HG03469 (cell line): Measurements from ENCODE around the gene ACSF2.
"Not testable (repeated sequence)": the region's sequence is repeated elsewhere in the genome, so short reads cannot be mapped to it uniquely, and the experiment has no call there.

ENCODE experiments used
- ATAC-seq: cut with Tn5 transposase; IDR thresholded peaks from one replicate; pipeline ENCODE4 v1.9.1; 2021; ENCODE audit warnings: mild to moderate bottlenecking, moderate library complexity, moderate number of reproducible peaks; ENCODE audit not compliant: unreplicated experiment

Gene ACSF2

DNA sequence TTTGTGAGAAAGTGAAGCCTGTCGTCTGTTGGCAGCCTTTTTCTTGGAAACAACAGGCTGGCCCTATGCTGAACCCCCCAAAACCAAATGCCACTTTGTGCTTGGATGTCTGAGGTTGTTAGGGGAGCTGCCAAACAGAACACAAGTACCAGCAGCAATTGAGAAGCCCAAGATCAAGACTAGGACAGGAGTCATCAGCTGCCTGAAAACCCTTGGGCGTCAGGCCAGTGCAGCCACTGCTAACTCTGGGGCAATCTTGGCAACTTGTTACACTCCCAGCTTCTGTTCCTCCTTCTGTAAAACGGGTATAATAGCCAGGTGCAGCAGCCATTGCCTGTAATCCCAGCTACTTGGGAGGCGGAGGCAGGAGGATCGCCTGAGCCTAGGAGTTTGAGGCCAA is 19.4 kb upstream of the ACSF2 start:
- no peak for ATAC-seq

DNA sequence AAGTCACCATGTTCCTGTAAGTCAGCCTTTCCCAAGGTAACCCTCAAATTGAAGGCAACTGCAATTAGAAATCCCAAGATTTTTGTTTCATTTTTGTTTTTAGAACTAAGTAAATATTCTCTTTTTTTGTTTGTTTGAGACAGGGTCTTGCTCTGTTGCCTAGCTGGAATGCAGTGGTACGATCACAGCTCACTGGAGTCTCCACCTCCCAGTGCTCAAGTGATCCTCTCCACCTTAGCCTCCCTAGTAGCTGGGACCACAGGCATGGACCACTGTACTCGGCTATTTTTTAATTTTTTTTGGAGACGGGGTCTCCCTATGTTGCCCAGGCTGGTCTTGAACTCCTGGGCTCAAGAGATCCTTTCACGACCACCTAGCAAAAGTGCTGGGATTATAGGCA is 18.1 kb upstream of the ACSF2 start:
- no peak for ATAC-seq

DNA sequence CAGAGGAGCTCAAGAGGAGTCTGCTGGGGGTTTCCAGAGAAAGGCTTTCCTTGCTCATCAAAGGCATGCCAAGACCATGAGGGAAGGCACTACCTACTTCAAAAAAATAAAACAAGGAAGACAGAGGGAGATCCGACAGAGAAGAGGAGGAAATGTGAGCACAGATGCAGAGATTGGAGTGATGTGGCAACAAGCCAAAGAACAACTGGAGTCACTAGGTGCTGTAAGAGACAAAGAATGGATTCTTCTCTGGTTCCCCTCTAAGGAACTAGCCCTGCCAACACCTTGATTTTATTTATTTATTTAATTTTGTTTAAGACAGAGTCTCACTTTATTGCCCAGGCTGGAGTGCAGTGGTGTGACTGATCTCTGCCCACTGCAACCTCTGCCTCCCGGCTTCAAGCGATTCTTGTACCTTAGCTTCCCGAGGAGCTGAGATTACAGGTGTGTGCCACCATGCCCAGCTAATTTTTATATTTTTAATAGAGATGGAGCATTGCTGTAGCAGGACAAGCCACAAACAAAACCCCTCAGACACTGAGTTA is 13.8 kb upstream of the ACSF2 start:
- ATAC-seq, result no peak

DNA sequence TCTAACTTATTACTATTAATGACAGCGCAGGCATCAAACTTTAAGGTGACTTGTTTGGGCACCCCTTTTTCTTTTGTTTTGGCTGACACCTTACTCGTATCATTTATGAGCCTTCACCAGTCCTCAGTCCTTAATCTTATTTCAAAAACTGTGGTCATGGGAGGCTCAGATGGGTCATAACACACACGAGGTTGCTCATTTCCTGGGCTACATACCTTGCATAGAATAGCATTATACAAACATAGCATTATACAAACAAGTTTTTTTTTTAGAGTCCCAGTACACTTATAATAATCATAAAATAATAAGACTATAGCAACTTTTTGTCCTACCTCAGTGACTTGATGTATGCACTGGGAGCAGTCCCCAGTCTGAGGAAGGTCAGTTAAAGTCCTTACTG is 11.2 kb upstream of the ACSF2 start:
- ATAC-seq, result no peak

DNA sequence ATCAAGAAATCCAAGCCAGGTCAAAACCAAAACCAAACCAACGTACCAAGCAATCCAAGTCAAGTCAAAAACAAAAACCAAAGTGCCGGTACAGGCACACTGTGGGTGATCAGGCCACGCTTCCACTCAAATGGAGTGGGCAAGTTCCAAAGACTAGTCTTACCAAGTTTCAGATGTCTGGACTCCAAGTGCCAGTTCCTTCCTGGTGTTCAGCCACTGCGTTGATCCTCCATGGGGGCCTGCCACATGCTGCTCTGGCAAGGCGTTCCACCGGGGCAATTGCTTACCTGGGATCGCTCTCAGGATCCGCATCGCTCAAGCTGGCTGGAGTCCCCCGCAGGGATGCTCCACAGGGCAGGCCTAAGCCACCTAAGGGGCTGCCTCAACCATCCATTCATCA is 6.4 kb upstream of the ACSF2 start:
- not testable (repeated sequence) for ATAC-seq

DNA sequence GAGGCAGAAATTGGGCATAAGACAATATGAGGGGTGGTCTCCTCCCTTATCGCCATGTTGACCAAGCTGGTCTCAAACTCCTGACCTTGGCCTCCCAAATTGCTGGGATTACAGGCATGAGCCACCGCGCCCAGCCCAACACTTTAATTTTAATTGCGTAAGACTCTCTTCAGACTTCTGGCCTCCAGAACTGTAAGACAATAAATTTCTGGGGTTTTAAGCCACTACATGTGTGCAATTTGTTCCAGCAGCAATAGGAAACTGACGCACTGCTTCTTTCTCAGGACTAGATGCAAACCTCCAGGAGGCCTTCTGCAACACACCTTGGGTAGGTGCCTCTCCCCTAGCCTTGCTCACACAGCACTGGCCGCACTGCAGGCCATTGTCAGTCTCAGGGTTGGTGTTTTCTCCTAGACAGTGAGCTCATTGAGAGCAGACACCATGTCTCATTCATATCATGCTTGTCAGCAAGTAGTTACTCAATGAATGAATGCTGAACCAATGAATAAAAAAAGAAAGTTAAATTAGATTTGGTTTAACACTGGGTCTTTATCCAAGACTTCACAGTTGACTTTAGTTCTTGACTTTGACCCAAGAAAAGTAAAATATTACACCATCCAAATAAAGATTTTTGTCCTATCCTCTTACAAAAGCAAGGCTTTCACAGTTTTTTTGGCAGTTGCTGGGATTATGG is 5.5 kb upstream of the ACSF2 start:
- ATAC-seq, result no peak

DNA sequence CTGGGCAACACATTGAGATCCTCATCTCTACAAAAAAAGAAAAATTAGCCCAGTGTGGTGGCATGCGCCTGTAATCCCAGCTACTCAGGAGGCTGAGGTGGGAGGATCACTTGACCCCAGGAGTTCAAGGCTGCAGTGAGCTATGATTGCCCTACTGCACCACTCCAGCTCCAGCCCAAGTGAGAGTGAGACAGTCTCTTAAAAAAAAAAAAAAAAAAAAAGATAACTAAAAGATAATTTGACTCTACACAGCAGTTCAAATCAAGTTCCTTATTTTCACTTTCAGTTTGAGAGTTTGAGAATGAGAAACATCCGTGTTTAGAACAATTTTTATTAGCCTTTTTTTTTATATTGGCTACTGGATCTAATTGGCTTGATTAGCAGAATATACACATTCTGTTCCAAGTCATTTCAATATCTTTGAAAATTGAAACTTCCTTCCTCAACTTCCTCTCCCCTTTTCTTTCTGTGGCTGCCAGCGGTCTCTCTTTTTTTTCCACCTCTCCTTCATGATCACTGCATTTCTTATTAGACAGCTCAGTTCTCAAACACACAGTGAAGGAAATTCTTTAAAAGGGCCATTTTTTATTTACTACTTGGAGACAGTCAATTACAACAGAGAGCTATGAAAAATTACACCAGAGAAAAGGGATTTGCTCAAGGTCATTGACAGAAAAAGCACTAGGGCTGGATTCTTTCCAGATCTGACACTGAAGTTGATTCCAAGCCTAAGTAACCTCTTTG is 4.5 kb upstream of the ACSF2 start:
- no peak for ATAC-seq

DNA sequence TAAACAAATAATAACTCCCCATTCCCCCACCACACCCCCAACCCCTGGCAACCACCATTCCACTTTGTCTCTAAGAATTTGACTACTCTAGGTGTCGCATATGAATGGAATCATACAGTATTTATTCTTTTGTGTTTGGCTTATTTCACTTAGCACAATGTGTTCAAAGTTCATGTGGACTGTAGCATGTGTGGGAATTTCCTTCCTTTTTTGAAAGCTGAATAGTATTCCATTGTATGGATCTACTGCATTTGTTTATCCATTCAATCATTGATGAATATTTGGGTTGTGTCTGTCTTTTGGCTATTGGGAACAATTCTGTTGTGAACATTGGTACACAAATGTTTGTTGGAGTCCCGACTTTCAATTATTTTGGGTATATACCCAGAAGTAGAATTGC is 3.3 kb upstream of the ACSF2 start:
- no peak for ATAC-seq

DNA sequence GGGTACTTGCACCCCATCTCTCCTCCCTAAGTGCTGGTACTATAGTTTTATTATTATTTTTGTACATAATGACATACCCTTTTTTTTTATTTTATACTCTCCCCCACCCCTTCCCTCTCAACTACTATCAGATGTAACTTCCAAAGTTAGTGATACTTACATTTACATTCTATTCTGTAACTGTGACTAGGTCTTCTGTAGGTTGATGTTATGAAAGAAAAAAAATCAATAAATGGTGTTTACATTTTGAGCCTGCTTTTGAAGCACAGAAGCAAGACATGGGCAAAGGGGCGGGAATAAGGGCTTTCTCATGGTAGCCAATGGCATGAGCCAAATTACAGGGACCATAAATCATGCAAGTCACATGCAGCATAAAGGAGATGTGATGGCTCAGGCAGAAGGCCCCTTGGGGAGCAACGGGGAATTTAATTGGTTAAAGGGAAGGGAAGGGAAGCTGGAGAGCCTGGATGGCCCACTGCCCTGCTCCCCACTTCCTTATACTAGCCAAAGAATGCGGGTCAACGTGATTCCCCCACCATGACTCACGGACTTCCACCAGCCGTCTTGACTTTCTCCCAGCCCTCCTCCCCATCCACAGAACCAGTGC is 2.4 kb upstream of the ACSF2 start:
- ATAC-seq, result no peak

DNA sequence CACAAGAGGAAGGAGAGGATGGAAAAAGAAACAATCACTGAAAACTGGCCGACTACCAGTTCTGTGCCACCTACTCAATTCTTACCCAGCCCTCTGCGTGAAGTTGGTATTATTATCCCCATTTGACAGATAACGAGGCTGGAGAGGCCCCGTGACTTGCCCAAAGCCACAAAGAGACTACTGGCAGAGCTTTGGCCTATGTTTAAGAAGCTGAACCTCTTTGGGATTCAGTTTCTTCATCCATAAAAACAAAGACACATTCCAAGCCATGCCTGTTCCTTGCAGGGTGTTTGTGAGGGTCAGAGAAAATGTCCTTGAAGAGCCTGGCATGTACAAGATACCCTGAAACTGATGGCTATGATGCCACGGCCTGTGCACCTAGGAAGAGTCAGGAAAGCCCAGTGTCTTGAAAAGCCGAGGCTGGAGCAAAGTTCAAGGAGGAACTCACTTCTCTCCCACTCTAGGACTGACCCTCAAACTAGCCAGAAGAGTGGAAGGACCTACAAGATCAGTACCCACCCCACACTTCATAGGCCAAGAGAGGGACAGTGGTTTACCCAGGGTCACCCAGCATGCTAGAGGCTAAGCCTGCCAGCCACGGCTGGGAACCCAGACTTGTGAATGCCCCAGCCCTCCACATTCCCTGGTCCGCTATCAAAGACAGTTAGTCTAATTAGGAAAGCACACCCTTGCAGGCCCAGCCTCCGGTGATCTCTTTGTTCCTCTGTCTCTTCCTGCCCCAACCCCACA is 1.6 kb upstream of the ACSF2 start:
- ATAC-seq, result no peak

DNA sequence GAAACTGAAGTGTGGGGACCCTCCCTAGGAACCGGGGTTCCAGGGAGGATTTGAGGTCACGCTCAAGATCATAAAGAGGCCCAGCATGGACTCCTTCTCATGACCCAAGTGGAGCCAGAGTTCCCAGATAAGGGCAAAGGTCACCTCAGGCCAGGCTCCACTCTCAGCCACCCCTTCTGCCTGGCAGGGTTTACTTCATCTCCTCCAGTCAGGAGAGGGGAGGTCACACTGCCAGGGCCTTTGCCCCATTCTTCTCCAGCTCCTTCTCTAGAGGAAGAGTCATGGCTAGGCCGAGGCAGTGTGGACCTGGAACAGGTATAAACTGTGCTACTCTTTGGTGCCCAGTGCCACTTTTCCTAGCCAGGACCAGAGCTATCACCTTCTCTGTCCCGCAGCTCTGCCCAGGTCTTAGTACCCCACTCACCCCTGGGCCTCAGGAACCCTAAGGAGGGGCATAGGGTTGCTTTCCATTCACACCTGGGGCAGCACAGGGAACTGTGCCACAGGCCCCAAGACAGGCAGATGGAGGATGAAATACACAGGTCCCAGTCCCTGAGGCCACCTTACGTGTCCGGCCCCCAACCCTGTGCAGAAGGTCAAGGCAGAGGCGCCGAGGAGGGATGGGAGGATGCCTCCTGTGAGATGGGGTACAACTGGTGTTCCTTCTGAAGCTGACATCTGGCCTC is 879 bp upstream of the ACSF2 start:
- ATAC-seq, result no peak

DNA sequence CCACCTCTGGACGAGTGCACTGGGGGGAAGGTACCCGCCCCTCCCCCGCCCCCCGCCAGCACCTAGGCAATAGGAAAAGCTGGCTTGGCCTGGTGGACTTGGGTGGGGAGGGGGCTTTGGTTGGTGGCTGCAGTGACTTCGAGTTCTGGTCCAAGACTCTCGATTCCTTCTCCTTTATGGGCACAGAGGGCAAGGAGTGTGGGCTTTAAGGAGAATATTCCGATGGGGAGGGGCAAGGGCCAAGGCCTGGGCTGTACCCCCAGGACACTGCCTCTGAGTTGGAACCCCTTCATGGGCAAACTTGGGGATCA is 409 bp downstream of the ACSF2 start:
- ATAC-seq, result no peak

DNA sequence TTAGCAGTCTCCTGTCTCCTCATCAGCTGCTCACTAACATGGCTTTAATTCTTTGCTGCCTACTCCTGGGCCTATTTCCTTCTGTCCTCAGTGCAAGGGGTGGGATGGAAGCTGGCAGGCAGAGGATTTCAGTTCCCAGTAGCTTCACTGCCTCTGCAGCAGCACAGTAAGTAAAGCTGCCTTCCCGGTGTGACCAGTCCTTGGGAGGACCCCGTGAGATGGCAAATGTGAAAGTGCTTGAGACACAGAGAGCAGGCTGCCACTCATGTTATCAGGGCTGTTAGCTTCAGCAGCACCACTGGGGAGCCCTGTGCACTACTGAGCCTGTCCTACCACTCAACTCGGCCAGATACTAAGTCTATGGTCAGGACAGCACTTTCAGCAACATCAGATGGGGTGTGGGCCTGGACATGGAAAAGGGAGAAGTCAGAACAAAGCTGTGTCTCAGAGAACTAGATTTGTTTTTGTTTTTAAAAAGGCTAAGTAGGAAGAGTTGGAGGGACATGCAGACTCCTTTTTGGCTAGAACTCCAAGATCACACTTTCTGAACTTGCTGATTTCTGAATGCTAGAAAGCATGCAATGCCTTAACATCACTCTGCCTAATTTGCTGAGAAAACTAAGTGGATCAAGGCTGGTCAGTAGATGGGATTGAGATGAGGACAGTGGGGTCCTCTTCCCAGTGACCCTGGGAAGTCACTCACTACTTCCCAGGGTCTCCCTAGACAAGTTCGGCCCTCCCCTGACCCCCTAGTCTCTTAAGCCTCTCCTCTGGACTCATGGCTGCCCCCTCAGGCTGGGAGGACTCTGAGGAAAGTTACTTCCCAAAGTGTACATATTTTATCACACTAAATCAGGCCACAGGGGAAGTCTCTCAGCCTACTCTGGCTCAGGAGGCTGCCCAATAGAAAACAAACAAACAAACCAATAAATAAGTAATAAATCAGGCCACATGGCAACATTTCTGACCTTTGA is 1.1 kb downstream of the ACSF2 start:
- no peak for ATAC-seq

DNA sequence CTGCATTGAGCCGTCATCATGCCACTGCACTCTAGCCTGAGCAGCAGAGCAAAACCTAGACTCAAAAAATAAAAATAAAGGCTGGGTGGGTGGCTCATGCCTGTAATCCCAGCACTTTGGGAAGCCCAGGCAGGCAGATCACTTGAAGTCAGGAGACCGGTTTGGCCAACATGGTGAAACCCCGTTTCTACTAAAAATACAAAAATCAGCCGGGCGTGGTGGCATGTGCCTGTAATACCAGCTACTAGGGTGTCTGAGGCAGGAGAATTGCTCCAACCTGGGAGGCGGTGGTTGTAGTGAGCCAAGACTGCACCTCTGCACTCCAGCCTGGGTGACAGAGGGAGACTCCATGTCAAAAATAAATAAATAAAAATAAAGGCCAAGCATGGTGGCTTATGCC is 2.1 kb downstream of the ACSF2 start:
- ATAC-seq, result not testable (repeated sequence)

DNA sequence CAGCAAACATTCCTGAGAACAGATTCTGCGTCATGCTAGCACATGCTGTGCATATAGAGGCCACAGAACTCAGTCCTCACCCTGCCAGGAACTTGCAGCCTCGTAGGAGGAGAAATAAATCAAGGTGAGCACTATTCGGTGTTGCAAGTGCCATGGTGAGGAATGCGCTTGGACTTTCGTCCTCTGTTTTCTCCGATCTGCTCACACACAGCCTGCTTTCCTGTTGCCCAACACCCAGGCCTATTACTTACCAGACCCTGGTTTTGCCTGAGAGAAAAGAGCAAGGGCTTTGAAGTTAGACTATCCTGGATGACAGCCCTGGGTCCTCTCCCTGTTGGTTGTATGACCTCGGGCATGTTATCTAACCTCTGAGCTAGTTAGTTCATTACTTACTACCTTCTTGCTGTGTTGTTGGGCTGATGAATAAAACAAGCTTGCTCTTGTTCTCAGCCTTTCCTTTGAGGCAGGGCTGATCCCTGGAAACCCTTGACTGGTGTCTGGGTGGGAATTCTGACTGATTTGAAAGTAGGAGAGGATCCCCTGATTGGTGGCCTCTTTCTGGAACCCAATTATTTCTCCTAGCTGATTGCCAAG is 2.9 kb downstream of the ACSF2 start:
- ATAC-seq, result no peak

DNA sequence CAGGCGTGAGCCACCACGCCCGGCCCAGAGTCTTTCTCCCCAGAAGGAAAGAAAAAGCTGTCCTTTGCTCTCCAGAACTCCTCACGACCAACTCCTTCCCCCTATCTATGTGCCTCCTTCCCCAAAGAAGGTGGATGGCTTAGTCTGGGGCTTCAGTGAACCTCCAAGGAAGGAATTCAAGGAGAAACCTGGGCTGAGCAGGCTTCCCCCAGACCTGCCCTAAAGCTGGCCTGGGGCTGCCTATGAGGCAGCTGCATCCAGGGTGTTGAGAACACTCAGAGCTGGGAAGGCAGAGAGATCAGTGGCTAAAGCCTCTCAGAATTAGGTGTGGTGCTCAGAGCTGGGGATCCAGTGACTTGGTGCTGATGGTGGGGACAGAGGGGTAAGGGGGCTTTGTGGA is 3.8 kb downstream of the ACSF2 start:
- no peak for ATAC-seq

DNA sequence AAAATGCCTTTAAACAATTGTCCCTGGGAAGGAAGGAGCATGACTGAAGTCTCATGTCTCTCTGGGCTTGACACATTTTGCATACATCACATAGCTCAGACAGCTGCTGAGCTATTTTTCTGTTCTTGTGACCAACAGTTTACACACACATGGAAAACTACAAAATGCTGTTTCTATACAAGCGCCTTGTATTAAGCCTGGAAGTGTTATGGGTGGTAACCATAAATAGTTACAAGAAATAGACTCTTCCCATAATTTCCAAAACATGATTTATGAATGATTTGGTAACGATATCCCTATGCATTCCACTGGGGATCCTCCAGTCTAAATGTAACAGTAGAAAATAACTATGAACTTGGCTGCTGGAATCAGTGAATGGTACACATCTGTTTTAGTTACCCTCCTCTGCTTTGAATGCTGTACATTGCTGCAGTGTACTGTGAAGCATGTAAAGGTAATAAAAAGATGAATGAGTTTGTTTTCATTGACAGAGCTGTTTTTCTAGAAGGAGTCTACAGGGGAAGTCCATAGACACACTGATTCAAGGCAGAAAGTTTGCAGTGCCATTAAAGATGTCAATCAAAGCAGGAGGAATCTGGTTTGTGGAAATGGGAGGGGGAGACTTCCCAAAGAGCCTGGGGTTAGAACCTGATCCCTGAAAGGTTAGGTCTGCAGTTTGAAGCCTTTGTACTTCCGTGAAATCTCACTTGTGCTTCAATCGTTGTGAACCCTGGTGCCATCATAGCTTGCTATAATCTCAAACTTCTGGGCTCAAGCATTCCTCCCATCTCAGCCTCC is 5.0 kb downstream of the ACSF2 start:
- no peak for ATAC-seq

DNA sequence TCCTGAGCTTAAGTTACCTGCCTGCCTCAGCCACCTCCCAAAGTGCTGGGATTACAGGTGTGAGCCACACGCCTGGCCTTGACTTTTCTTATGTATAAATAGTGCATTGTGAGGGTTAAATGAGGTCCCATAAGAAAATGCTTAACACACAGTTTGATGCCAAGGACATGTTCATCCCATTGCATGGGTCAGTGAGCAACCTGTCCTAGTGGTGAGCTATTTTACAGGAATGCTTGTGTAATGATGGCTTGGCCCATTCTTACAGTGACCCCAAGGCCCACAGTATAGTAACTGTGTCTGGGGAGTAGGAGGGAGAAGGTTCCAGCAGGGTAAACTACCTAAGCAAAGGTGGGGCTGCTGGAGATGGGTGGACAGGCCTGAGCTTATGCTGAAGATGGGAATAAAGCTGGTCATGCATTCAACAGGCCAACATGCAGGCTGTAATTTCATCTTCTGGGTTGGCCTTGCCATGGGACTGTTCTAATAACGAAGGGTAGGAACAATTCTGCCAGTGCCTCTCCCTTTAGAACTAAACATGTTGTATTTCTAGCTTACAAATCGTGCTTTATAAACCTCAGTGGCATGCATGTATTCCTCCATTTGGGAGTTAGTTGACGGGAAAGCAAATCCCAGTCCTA is 6.2 kb downstream of the ACSF2 start:
- ATAC-seq, result no peak
